Measurements from ENCODE around the gene FRS2. TPM values are rescaled to one million over a fixed set of nuclear protein-coding genes. Genes with fewer than 3 reads are reported as not detected.
"Not testable (repeated sequence)": the region's sequence is repeated elsewhere in the genome, so short reads cannot be mapped to it uniquely, and the experiment has no call there.

FRS2 gene
- total RNA-seq, 2 experiments from 2014 or later: 8.6 to 9.5 TPM

DNA sequence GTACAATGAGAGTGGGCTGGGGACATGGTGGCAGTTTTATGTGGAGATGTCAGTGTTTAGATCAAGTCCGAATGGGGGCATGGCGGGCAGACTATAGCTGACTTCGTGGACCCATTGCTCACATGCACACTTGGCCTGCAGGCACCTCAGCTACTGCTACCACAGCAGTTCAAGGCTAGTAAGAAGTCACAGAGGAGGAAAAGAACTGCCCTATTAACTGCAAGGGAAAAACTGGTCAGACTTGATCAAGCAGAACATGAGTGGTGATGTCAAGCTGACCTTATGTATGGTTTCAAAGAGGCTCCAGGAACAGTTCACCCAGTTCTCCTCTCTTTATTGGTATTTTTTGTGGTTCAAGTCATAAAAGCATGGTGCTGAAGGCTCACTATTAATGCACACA lies 30.2 kb upstream of the FRS2 start:
- Mint-ChIP-seq H3K36me3 (no peaks in the 10 kb centered on the region), H3K4me1 (ENCODE audit: low read depth) (no peaks in the 10 kb centered on the region), H3K27ac (no peak overlapping the region), H3K9me3 (no peaks in the 10 kb centered on the region), H3K4me3 (no peak overlapping the region), H3K27me3 (no peaks in the 10 kb centered on the region)
- intact Hi-C loops (cut with micrococcal nuclease): no loop called here
- CTCF ChIA-PET: interaction anchor here (1.3 kb wide), 1 partner anchor 131 kb away, joined by 4 read pairs; no protein-coding TSS in a partner anchor
- POLR2A ChIA-PET: no interaction called here
- no peak for DNase-seq

- Mint-ChIP-seq H3K27ac (no peak overlapping the region), H3K27me3 (no peaks in the 10 kb centered on the region), H3K4me1 (ENCODE audit: low read depth) (no peaks in the 10 kb centered on the region), H3K9me3 (no peaks in the 10 kb centered on the region), H3K36me3 (no peaks in the 10 kb centered on the region), H3K4me3 (no peak overlapping the region)
- no peak for DNase-seq
- intact Hi-C loops (cut with micrococcal nuclease): no loop called here
- ChIA-PET POLR2A (no interaction called here), CTCF (interaction anchor here (1.3 kb wide), 1 partner anchor 130 kb away, joined by 4 read pairs; no protein-coding TSS in a partner anchor)
These were observed 29.3 kb upstream of the FRS2 start for GRCh38 chr12:69440886-69441285.

DNA sequence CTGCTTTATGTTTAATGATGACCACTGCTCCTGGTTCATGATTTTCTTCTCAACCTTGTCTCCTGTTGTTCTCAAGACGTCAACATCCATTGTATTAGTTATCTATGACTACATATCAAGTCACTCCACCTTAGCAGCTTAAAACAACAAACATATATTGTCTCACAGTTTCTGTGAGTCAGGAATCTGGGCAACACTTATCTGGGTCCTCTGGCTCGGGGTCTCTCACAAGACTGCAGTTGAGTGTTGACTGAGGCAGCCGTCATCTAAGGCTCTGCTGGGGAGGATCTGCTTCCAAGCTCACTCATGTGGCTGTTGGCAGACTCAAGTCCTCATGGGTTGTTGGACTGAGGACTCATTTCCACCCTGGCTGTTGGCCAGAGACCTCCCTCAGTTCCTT lies 27.3 kb upstream of the FRS2 start:
- ChIA-PET POLR2A (no interaction called here), CTCF (no interaction called here)
- no peaks in the 10 kb centered on the region for H3K9me3 Mint-ChIP-seq
- no peaks in the 10 kb centered on the region for H3K36me3 Mint-ChIP-seq
- no peak overlapping the region for H3K4me3 Mint-ChIP-seq
- no peaks in the 10 kb centered on the region for H3K27me3 Mint-ChIP-seq
- H3K27ac Mint-ChIP-seq: no peak overlapping the region
- intact Hi-C loops (cut with micrococcal nuclease): no loop called here
- no peaks in the 10 kb centered on the region for H3K4me1 Mint-ChIP-seq (ENCODE audit: low read depth)
- no peak for DNase-seq

- CTCF ChIA-PET: no interaction called here
- H3K9me3 Mint-ChIP-seq: no peaks in the 10 kb centered on the region
- intact Hi-C loops (cut with micrococcal nuclease): no loop called here
- H3K4me1 Mint-ChIP-seq (ENCODE audit: low read depth): no peaks in the 10 kb centered on the region
- no peak for DNase-seq
- no peak overlapping the region for H3K4me3 Mint-ChIP-seq
- H3K27ac Mint-ChIP-seq: no peak overlapping the region
- no peaks in the 10 kb centered on the region for H3K36me3 Mint-ChIP-seq
- no peaks in the 10 kb centered on the region for H3K27me3 Mint-ChIP-seq
- POLR2A ChIA-PET: no interaction called here
These were observed 26.3 kb upstream of the FRS2 start for GRCh38 chr12:69443916-69444315.

DNA sequence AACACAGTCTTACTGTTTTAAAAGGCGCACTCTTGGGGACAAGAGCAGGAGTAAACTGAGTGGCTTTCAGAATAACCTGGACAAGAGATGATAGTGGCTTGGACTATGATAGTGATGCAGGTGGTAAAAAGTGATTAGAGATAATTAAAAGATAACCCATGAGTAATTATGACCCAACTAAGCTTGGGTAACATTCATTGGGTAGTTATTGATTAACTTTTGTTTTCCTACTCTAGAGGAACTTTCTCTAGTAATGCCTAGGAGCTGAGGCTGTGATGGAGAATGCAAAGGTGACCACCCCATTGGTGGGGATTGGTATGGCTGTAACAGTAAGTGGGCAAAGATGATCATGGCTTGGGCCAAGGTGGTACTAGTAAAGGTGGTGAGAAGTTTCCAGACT lies 22.3 kb upstream of the FRS2 start:
- Mint-ChIP-seq H3K4me1 (ENCODE audit: low read depth) (no peaks in the 10 kb centered on the region), H3K9me3 (no peaks in the 10 kb centered on the region), H3K36me3 (no peaks in the 10 kb centered on the region), H3K27me3 (no peaks in the 10 kb centered on the region), H3K4me3 (no peak overlapping the region), H3K27ac (no peak overlapping the region)
- intact Hi-C loops (cut with micrococcal nuclease): no loop called here
- no peak for DNase-seq
- POLR2A ChIA-PET: no interaction called here
- CTCF ChIA-PET: no interaction called here

DNA sequence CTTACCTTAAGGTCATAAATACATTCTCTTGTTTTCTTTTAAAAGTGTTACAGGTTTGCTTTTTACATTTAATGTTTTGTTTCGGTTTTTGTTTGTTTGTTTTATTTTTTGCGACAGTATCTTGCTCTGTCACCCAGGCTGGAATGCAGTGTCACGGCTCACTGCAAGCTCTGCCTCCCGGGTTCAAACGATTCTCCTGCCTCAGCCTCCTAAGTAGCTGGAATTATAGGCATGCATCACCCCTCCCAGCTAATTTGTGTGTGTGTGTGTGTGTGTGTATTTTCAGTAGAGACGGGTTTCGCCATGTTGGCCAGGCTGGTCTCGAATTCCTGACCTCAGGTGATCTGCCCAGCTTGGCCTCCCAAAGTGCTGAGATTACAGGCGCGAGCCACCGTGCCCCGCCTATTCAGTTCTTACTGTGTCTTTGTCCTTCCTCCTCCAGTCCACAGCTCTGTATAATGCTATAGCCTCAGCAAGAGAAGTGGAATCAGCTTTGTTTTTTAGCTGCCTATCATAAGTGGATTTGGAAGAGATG lies 17.5 kb upstream of the FRS2 start:
- DNase-seq; CTCF ChIA-PET; H3K9me3 Mint-ChIP-seq; POLR2A ChIA-PET; H3K36me3 Mint-ChIP-seq; H3K27me3 Mint-ChIP-seq; intact Hi-C loops (cut with micrococcal nuclease); H3K4me3 Mint-ChIP-seq; H3K4me1 Mint-ChIP-seq (ENCODE audit: low read depth); H3K27ac Mint-ChIP-seq: not testable (repeated sequence)

DNA sequence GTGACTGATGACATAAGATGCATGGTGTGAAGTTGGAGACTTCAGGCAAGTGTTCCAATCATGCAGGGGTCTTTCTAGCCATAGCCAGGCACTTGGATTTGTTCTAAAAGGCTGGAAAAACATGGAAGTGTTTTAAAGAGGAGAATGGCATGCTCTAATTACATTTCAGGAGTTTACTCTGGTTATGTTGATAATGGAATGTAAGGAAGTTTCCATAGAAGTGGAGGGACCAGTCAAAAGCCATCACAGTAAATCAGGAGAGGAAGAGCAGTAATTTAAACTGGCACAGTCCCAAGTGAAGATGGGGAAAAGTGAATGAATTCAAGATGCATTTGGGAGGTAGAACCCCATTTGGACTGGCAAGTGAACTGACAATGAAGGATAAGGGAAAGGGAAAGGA lies 13.9 kb upstream of the FRS2 start:
- intact Hi-C loops (cut with micrococcal nuclease): no loop called here
- Mint-ChIP-seq H3K4me3 (no peak overlapping the region), H3K27me3 (no peaks in the 10 kb centered on the region), H3K9me3 (no peaks in the 10 kb centered on the region), H3K27ac (no peak overlapping the region), H3K36me3 (no peaks in the 10 kb centered on the region), H3K4me1 (ENCODE audit: low read depth) (no peaks in the 10 kb centered on the region)
- no peak for DNase-seq
- CTCF ChIA-PET: no interaction called here
- POLR2A ChIA-PET: no interaction called here

GRCh38 chr12:69457433-69457832 lies 12.8 kb upstream of the FRS2 start:
- intact Hi-C loops (cut with micrococcal nuclease): no loop called here

GRCh38 chr12:69459477-69459876 lies 10.7 kb upstream of the FRS2 start:
- no peaks in the 10 kb centered on the region for H3K4me1 Mint-ChIP-seq (ENCODE audit: low read depth)
- ChIA-PET CTCF (interaction anchor here (0.6 to 1.1 kb wide), 2 partner anchors 111 to 181 kb away, joined by 3 to 4 read pairs; no protein-coding TSS in a partner anchor), POLR2A (no interaction called here)
- no peaks in the 10 kb centered on the region for H3K9me3 Mint-ChIP-seq
- intact Hi-C loops (cut with micrococcal nuclease): no loop called here
- no peak overlapping the region for H3K4me3 Mint-ChIP-seq
- no peak for DNase-seq
- H3K36me3 Mint-ChIP-seq: no peaks in the 10 kb centered on the region
- no peak overlapping the region for H3K27ac Mint-ChIP-seq
- H3K27me3 Mint-ChIP-seq: no peaks in the 10 kb centered on the region

More at GRCh38 chr12:69457433-69457832, 12.8 kb upstream of the FRS2 start:
- Mint-ChIP-seq H3K27me3 (no peaks in the 10 kb centered on the region), H3K36me3 (no peaks in the 10 kb centered on the region), H3K4me3 (no peak overlapping the region), H3K4me1 (ENCODE audit: low read depth) (no peaks in the 10 kb centered on the region), H3K9me3 (no peaks in the 10 kb centered on the region), H3K27ac (no peak overlapping the region)
- ChIA-PET CTCF (no interaction called here), POLR2A (no interaction called here)
- no peak for DNase-seq

GRCh38 chr12:69464428-69464827 lies 5.8 kb upstream of the FRS2 start:
- intact Hi-C loops (cut with micrococcal nuclease): loop anchor here (10.0 kb wide), 1 partner anchor 170 kb away; no protein-coding TSS in a partner anchor

GRCh38 chr12:69466867-69467266 lies 3.3 kb upstream of the FRS2 start:
- CTCF ChIA-PET: no interaction called here

More at GRCh38 chr12:69464428-69464827, 5.8 kb upstream of the FRS2 start:
- no peak overlapping the region for H3K4me3 Mint-ChIP-seq
- POLR2A ChIA-PET: interaction anchor here (0.5 to 0.6 kb wide), 2 partner anchors 58 to 104 kb away, joined by 3 to 4 read pairs; no protein-coding TSS in a partner anchor
- no peak overlapping the region for H3K27ac Mint-ChIP-seq
- no peaks in the 10 kb centered on the region for H3K36me3 Mint-ChIP-seq
- no peaks in the 10 kb centered on the region for H3K27me3 Mint-ChIP-seq
- DNase-seq: no peak
- no peaks in the 10 kb centered on the region for H3K4me1 Mint-ChIP-seq (ENCODE audit: low read depth)
- no peaks in the 10 kb centered on the region for H3K9me3 Mint-ChIP-seq
- CTCF ChIA-PET: interaction anchor here (1.5 kb wide), 1 partner anchor 106 kb away, joined by 6 read pairs; no protein-coding TSS in a partner anchor

DNA sequence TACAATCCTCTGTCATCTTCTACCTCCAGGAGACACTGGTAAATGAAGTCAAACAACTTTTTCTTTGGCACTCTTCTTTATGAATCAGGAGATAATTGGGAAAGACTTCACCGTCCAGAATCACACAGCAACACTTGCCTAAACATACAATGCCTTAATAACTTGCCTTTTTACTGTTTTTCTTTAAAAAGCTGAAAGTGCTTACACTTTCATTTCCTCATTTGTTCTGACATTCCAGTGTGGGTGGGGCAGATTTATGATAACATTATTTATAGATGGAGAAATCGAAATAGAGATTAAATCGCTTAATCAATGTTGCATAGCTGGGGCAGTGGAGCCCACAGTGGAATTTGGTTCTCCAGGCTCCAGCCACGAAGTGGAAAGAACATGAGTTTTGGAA lies 2.8 kb upstream of the FRS2 start:
- intact Hi-C loops (cut with micrococcal nuclease): loop anchor here (10.0 kb wide), 1 partner anchor 173 kb away; no protein-coding TSS in a partner anchor
- ChIA-PET CTCF (no interaction called here), POLR2A (no interaction called here)
- Mint-ChIP-seq H3K4me3 (no peak overlapping the region), H3K36me3 (peaks cover 2% of the 10 kb centered on the region), H3K9me3 (no peaks in the 10 kb centered on the region), H3K4me1 (ENCODE audit: low read depth) (peaks cover 16% of the 10 kb centered on the region), H3K27ac (no peak overlapping the region), H3K27me3 (no peaks in the 10 kb centered on the region)
- DNase-seq: no peak

More at GRCh38 chr12:69466867-69467266, 3.3 kb upstream of the FRS2 start:
- peaks cover 11% of the 10 kb centered on the region for H3K4me1 Mint-ChIP-seq (ENCODE audit: low read depth)
- intact Hi-C loops (cut with micrococcal nuclease): loop anchor here (10.0 kb wide), 1 partner anchor 172 kb away; no protein-coding TSS in a partner anchor
- H3K36me3 Mint-ChIP-seq: peaks cover 2% of the 10 kb centered on the region
- H3K27me3 Mint-ChIP-seq: no peaks in the 10 kb centered on the region
- H3K4me3 Mint-ChIP-seq: no peak overlapping the region
- POLR2A ChIA-PET: no interaction called here
- H3K27ac Mint-ChIP-seq: no peak overlapping the region
- no peaks in the 10 kb centered on the region for H3K9me3 Mint-ChIP-seq
- DNase-seq: no peak

GRCh38 chr12:69468237-69469026 lies 1.8 kb upstream of the FRS2 start:
- Mint-ChIP-seq H3K9me3 (no peaks in the 10 kb centered on the region), H3K4me3 (no peak overlapping the region), H3K27ac (no peak overlapping the region), H3K36me3 (peaks cover 2% of the 10 kb centered on the region), H3K4me1 (ENCODE audit: low read depth) (peaks cover 25% of the 10 kb centered on the region), H3K27me3 (no peaks in the 10 kb centered on the region)
- ChIA-PET POLR2A (no interaction called here), CTCF (no interaction called here)
- DNase-seq: no peak
- intact Hi-C loops (cut with micrococcal nuclease): loop anchor here (10.0 kb wide), 1 partner anchor 174 kb away; no protein-coding TSS in a partner anchor
